SH-SY5Y (cell line): Measurements from ENCODE around the gene ICE1.

Source experiments
- GATA2 ChIP-seq: IDR thresholded peaks from 2 replicates; pipeline ENCODE4 v1.6.1; 2011; ENCODE audit warnings: mild to moderate bottlenecking, low read depth, low read length
- GATA3 ChIP-seq: IDR thresholded peaks from 2 replicates; pipeline ENCODE4 v1.6.1; 2011; ENCODE audit warnings: low read depth, mild to moderate bottlenecking, low read length, moderate library complexity

DNA sequence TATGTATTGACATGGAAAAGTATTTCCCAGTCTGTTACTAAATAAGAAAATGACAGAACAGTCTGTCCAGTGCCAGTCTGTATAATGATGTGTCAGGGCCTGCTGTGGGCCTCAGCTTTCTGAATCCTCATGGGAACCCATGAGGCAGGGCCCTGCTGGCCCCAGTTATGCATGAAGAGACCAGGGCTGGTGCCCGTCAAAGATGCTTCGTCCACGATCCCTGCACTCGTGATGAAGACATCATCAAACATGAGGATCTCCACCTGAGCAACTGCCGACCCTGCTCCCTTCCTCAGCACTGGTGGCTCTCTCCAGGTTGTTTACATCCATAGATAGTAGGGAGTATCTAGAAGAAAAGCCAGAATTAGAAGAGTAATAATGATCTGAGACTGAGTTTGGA, 52.5 kb downstream of the ICE1 start:
- no peak for TF ChIP-seq GATA2
- no peak for TF ChIP-seq GATA3
